Amniotic epithelial cell (primary cell): Measurements from ENCODE around the gene ABHD16A.

Experiments used
- DNase-seq: peaks from one replicate; pipeline ENCODE4 v3.0.0-alpha.2; 2010; ENCODE audit warnings: low read depth

The ABHD16A gene

GRCh38 chr6:31689249-31690110 is 13.6 kb downstream of the ABHD16A start:
- no peak for DNase-seq

- no peak for DNase-seq
Measured at GRCh38 chr6:31687860-31688693, 15.0 kb downstream of the ABHD16A start.

GRCh38 chr6:31687321-31687720 is 15.8 kb downstream of the ABHD16A start:
- DNase-seq = no peak

DNA sequence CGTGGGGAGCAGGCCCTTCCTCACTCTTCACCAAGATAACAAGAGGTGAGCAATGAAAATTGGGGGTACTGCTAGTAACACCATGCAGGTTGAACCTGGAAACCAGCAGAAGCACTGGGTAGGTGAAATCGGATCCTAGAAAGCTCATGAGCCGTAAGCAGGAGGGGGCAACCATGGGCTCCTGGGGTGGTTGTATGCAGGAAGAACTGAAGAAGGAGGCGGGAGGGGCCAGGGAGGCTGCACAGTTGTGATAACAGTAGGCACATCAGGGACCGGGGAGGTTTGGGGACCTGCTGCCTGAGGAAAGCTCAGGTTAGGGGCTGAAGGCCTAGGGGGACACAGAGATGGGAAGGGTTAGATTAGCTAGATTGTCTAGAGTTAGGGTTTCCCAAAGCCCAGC is 16.6 kb downstream of the ABHD16A start:
- DNase-seq = no peak

DNA sequence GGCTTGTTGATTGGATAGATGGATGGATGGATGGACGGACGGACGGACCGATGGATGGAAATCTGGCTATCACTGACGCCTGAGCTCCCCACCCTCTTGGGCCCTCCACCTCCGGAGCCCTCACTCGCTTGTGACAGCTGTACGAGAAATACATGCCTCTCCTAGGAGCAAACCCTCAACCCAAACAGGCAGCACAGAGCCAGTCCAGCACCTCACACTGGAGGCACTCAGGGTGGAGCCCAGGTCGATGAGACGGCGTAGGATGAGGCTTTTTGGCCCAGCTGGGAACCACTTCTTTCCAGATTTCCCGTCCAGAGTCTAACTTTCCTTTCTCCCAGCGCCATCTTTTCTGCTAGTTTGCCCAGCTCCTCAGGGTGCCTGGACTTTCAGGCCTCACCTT is 19.5 kb downstream of the ABHD16A start:
- no peak for DNase-seq

DNA sequence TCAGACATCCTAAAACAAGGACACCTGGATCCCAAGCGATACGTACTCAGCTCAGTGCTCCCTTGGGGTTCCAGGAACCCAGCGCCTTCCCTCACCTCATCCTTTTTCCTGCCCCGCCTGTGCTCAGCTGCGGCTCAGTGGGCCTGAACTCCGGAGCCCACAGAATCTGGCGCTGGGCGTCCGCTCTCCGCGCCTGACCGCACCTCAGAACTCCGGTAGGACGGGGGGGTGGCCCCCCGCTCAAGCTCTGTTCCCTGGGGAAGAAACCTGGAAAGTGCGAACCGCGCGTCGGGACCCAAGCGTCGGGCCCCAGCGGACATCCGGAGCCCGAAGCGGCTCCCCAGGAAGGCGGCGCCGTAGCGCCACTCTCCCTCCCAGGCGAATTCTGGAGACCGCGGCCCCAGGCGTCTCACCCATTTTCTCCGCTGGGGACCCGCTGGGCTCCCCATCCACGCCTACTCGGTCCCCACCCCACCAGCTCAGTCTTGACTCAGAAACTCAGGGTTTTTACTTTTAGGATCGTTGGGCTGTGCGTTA is 21.9 kb downstream of the ABHD16A start:
- DNase-seq = no peak

GRCh38 chr6:31680226-31681134 is 22.6 kb downstream of the ABHD16A start, which contains the start of gene LY6G5C:
Gene LY6G5C, minus strand, starts transcription at chr6:31681067. Its CDS starts 694 bp downstream, at chr6:31680373.
- peak; percentile 81 for DNase-seq

GRCh38 chr6:31677955-31678354 is 25.2 kb downstream of the ABHD16A start:
- DNase-seq = no peak

- no peak for DNase-seq
Measured at GRCh38 chr6:31676904-31677303, 26.2 kb downstream of the ABHD16A start.

DNA sequence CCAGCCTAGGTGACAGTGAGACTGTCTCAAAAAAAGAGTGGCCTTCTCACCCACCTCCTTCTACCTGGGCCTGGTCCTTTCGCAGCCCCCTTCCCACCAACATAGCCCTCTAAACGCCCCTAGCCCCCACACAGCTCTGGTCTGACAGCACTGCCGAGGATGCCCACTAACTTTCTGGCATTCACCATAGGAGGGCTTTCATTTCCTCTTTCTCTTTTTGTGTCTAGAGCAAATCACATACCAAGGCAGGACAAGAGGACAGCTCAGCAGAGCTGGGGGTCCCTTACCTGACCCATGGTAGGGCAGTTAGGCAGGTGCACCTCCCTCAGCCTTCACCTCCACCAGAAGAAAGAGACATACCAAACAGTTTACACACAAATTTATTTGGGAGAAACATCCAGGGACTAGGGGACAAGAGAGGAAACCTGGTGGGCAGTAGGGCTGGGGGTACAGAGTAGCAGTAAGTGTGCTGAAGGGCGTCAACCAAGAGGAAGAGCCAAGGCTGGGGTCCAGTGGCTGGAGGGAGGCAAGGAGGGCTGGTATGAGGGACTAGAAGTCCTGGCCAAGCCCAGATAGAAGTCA is 26.7 kb downstream of the ABHD16A start:
- no peak for DNase-seq

DNA sequence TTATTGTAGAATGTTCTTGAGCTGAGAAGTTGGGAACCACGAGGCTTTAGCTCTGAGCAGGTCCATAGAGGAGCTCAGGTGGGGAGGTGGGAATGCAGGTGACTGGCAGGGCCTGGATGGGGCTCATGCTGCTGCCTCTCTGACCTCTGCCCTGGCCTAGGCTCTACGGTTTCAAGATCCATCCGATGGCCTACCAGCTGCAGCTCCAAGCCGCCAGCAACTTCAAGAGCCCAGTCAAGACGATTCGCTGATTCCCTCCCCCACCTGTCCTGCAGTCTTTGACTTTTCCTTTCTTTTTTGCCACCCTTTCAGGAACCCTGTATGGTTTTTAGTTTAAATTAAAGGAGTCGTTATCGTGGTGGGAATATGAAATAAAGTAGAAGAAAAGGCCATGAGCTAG is 33.4 kb downstream of the ABHD16A start, which contains the start of gene LY6G5B:
Gene LY6G5B, plus strand, starts transcription at position 301 of the 400 bp plus-strand sequence. CDS start 975 bp downstream, outside the sequence.
- DNase-seq = no peak

DNA sequence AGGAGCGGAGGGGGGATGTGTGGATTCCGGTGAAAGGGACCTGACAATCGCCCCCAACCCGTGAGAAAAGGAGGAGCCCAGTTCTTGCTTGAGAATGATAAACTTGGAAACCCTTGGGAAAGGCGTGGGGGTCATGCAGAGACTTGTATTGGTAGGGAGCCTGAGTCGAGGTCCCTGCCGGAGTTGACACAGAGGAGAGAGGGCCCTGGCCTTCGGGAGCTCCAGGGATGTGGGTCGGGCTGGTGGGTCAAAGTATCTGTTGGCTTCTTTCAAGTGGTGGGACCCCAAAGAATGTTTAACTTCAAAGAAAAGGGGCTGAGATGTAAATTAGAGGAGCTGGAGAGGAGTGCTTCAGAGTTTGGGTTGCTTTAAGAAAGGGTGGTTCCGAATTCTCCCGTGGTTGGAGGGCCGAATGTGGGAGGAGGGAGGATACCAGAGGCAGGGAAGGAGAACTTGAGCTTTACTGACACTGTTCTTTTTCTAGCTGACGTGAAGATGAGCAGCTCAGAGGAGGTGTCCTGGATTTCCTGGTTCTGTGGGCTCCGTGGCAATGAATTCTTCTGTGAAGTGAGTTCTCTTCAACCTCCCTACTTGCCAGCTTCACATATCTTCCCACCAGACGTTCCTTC is 36.7 kb downstream of the ABHD16A start:
- DNase-seq = peak; percentile 36

GRCh38 chr6:31665501-31666336 is 37.4 kb downstream of the ABHD16A start, which contains the start of gene CSNK2B:
Gene CSNK2B, plus strand, starts transcription at chr6:31666080. Its CDS starts 752 bp downstream, at chr6:31666832.
- peak; percentile 97 for DNase-seq

GRCh38 chr6:31664790-31665500 is 38.2 kb downstream of the ABHD16A start, which contains the start of gene GPANK1:
Gene GPANK1, minus strand, starts transcription at chr6:31664997. Its CDS starts 519 bp downstream, at chr6:31664478.
- peak; percentile 94 for DNase-seq

DNA sequence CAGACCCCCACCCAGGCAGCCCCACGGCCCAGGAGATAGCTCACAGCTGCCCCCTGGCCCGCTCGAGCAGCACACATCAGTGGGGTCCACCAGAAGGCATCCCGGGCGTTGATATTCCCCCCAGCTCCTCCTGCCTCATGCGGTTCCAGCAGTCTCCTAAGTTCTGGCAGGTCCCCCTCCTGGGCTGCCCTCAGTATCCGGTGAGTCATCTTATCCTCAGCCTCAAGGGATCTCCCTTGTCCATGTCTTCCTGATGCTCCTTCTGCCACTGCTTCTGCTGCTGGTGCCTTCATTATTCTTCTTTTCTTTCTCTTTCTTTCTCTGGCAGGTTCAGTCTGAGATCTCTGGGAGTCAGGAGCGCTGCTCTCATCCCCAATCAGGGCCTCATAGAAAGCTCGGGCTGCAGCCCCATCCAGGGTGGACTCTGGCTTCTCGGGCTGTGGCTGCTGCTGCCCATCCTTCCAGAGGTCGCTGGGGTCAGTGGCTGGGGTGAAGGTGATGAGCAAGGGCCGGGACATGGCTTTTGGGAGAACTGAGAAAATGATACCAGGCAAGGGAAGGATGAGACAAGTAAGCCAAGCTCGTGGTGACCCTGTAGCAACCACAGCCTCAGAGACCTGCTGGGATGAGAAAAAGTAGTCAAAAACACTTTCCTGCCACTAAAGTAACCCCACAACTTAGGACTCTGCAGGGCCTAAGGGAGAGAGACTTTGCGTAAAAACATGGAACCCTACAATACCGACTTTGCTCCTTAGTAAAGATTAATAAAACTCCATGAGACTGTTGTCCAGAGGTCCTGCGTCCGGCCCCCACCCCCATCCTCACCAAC is 38.9 kb downstream of the ABHD16A start:
- DNase-seq = peak; percentile 76

DNA sequence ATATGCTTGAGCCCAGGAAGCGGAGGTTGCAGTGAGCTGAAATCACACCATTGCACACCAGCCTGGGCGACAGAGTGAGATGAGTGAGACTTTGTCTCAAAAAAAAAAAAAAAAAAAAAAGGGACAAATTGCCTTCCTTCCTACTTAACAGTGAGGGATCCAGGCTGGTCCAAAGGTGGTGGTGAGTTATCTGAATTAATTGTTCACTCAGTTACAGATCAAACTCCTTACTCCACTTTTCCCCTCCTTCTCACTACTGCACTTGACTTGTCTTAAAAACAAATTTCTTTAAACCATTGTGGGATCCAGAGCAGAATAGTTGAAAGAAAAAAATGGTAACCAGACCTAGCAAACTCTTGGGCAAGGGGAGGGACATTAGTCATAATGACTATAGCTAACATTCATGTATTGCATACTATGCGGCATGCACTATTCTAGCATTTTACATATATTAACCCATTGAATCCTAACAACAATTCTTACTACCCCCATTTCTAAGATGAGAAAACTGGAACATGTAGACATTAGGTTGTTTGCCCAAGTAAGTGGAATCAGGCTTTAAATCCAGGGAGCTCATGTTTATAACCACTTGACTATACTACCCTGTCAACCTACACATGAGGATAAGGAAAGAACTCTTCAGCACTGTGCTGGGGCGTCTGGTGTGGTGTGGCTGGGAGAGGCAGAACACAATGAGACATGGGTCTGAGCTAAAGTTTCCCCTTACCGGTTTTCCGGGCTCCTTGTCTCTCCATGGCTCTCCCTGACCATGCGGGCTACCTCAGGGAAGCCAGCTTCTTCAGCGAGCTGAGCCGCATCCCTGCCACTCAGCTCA is 39.8 kb downstream of the ABHD16A start:
- DNase-seq = peak; percentile 41
